Ovary (tissue), 9 donors: ENCODE results near the gene UNC45B. TPM values are rescaled to one million over a fixed set of nuclear protein-coding genes. Genes with fewer than 3 reads are reported as not detected.

Experiments used
- DNase-seq, 5 donors: peaks; one replicate each; pipeline ENCODE4 v3.0.0-alpha.2; 2019 to 2020
- H3K27ac ChIP-seq, 2 donors: fragments of 200-600 bp; one replicate each; pipeline versions ENCODE4 v1.5.1 to v1.8.0; 2019 to 2022
- H3K27me3 ChIP-seq: fragments of 200-600 bp; one replicate; pipeline ENCODE4 v1.8.0; 2022
- H3K36me3 ChIP-seq: fragments of 200-600 bp; sonication (generic); one replicate; pipeline ENCODE4 v1.5.1; 2019
- H3K4me1 ChIP-seq: one replicate; pipeline ENCODE4 v1.8.1; 2013; ENCODE audit warnings: mild to moderate bottlenecking, moderate library complexity; ENCODE audit not compliant: insufficient read depth
- H3K4me3 ChIP-seq: fragments of 200-600 bp; sonication (generic); one replicate; pipeline ENCODE4 v1.5.1; 2017
- H3K9me3 ChIP-seq, 2 donors: fragments of 200-600 bp in 1 of 2; sonication (generic) in 1 of 2; one replicate each; pipeline versions ENCODE4 v1.5.1 to v1.8.1; 2013 to 2019; ENCODE audit warnings: mild to moderate bottlenecking in 1 of 2, moderate library complexity in 1 of 2
- EP300 ChIP-seq: sonication (generic); formaldehyde crosslinking; IDR thresholded peaks from one replicate; pipeline ENCODE4 v1.6.1; 2017; ENCODE audit warnings: antibody characterized with exemption
- POLR2A ChIP-seq: fragments of 450-650 bp; IDR thresholded peaks from one replicate; pipeline ENCODE4 v1.6.1; 2017; ENCODE audit warnings: antibody characterized with exemption, mild to moderate bottlenecking, moderate library complexity
- WGBS, 3 donors: extraction: QIAGEN DNeasy Blood & Tissue Kit in 1 of 3; methylation state at CpG; one replicate each; pipeline versions ENCODE4 v1.1.5 to v1.1.7; 2013 to 2017; 5-methylcytosine and 5-hydroxymethylcytosine counted together
- intact Hi-C, 4 donors: fragments of 100-400 bp; cut with DNase I; formaldehyde crosslinking; loops; one replicate each; pipeline versions ENCODE4 v1.11.0 to v1.15.1; 2022 to 2023
- polyA plus RNA-seq, 2 donors: library from polyadenylated mRNA; stranded (reverse); fragments of 200-250 nt in 1 of 2; fragments of 350-450 nt in 1 of 2; fragmentation: Illumina TruSeq in 1 of 2; extraction: RNeasy Lipid Tissue Mini Kit (QIAGEN cat#74804) in 1 of 2; gene quantifications; one replicate each; pipeline ENCODE4 v1.2.3, GENCODE V29; 2013 to 2014
- total RNA-seq, 7 donors: library from RNA; depleted of rRNA in 2 of 7; stranded (reverse); fragments of >200 nt in 2 of 7; fragmentation: NEBNext Ultra II Directional in 3 of 7; extraction: Animal tissue kit (Norgen Biotek cat#: 25700) in 3 of 7; gene quantifications; one replicate each; pipeline versions ENCODE4 v1.1.0 to v1.2.4, GENCODE V29; 2016 to 2023
- TF ChIP-seq, protein P1 (sequence below), 3 donors: fragments of 450-650 bp in 2 of 3; fragments of 200-600 bp in 1 of 3; IDR thresholded peaks; one replicate each; pipeline versions ENCODE4 v1.5.1 to v1.8.0; 2016 to 2022; ENCODE audit warnings: antibody characterized with exemption in 3 of 3, mild to moderate bottlenecking in 1 of 3
- donor health status: DM: no; HTN: no; CAD: no; lungs with moderate emphysema.
- donor health status: DM: no; HTN: no; CAD: no.
- donor health status: Bipolar disorder and iron deficiency.
- donor health status: DM: yes; HTN: yes; CAD: no.
- donor health status: DM: no; HTN: no; CAD: no.
- donor health status: DM: yes; HTN: yes; CAD: no.

The UNC45B gene
- total and polyA plus RNA-seq, 9 donors = 0.05 to 0.10 (median 0.05) TPM; not detected in 4

DNA sequence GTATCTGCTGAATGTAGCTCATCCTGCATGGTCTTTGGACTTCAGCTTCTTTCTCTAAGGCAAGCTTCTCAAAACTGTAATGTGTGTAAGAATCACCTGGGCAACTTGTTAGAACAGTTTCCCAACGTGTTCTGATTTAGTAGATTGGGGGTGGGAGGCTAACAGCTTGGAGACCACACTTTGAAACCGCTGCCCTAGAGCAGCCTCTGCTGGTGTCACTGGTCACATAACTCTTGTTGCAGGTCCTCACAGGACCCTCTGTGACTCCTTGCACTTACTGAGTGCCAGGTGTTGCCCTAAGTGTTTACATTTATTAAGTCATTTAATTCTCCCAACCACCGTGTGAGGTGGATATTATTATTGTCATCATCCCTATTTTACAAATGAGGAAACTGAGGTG lies 36.7 kb downstream of the UNC45B start:
- H3K9me3 ChIP-seq = no peaks in the 10 kb centered on the region
- H3K4me3 ChIP-seq = no peak overlapping the region
- intact Hi-C loops = no loop called here
- no peaks in the 10 kb centered on the region for H3K36me3 ChIP-seq
- H3K4me1 ChIP-seq = no peaks in the 10 kb centered on the region
- DNase-seq = no peak
- TF ChIP-seq EP300 = no peak
- no peak for TF ChIP-seq POLR2A
- no peak overlapping the region for H3K27ac ChIP-seq
- WGBS, 3 donors = 33 to 57% (median 41%) methylated on average over 3 of the region's 3 CpGs
- no peaks in the 10 kb centered on the region for H3K27me3 ChIP-seq

GRCh38 chr17:35185849-35186248 lies 38.2 kb downstream of the UNC45B start:
- Histone ChIP-seq H3K36me3 (no peaks in the 10 kb centered on the region), H3K4me1 (no peaks in the 10 kb centered on the region), H3K27me3 (no peaks in the 10 kb centered on the region), H3K27ac (no peak overlapping the region), H3K9me3 (no peaks in the 10 kb centered on the region), H3K4me3 (no peak overlapping the region)
- intact Hi-C loops = no loop called here
- 6 to 29% (median 15%) methylated on average over 1 of the region's 1 CpG for WGBS, 3 donors
- no peak for TF ChIP-seq EP300
- no peak for TF ChIP-seq POLR2A
- TF ChIP-seq, protein P1, sequence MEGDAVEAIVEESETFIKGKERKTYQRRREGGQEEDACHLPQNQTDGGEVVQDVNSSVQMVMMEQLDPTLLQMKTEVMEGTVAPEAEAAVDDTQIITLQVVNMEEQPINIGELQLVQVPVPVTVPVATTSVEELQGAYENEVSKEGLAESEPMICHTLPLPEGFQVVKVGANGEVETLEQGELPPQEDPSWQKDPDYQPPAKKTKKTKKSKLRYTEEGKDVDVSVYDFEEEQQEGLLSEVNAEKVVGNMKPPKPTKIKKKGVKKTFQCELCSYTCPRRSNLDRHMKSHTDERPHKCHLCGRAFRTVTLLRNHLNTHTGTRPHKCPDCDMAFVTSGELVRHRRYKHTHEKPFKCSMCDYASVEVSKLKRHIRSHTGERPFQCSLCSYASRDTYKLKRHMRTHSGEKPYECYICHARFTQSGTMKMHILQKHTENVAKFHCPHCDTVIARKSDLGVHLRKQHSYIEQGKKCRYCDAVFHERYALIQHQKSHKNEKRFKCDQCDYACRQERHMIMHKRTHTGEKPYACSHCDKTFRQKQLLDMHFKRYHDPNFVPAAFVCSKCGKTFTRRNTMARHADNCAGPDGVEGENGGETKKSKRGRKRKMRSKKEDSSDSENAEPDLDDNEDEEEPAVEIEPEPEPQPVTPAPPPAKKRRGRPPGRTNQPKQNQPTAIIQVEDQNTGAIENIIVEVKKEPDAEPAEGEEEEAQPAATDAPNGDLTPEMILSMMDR (IDR thresholded peaks at IDR 0.05) = no peak
- no peak for DNase-seq

GRCh38 chr17:35187481-35187880 lies 39.9 kb downstream of the UNC45B start:
- Histone ChIP-seq H3K27me3 (no peaks in the 10 kb centered on the region), H3K4me3 (no peak overlapping the region), H3K4me1 (no peaks in the 10 kb centered on the region), H3K9me3 (no peaks in the 10 kb centered on the region), H3K36me3 (no peaks in the 10 kb centered on the region), H3K27ac (no peak overlapping the region)
- no peak for DNase-seq
- intact Hi-C loops = no loop called here
- 76 to 86% (median 86%) methylated on average over 2 of the region's 2 CpGs for WGBS, 3 donors
- TF ChIP-seq EP300 = no peak
- TF ChIP-seq, protein P1 (IDR thresholded peaks at IDR 0.05) = no peak
- no peak for TF ChIP-seq POLR2A

DNA sequence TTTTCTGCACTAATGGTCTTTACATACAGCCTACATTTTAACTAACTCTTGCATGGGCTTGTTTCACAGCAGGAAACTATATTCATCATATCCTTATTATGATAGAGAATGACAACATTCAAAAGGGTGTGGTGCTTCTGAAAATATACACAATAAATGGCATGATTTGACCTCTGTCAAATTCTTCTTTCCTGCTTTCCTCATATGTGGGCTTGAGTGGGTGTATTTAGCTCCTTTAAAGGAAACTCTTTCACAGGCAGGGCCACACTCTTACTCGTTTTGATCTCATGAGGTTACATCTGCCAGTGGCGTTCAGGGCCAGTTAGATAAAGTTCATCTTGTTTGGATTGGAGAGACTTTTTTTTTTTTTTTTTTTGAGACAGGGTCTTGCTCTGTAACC lies 40.5 kb downstream of the UNC45B start:
- no peaks in the 10 kb centered on the region for H3K27me3 ChIP-seq
- H3K4me3 ChIP-seq = no peak overlapping the region
- no peak for DNase-seq
- 33 to 45% (median 34%) methylated on average over 2 of the region's 2 CpGs for WGBS, 3 donors
- intact Hi-C loops = no loop called here
- no peaks in the 10 kb centered on the region for H3K4me1 ChIP-seq
- TF ChIP-seq, protein P1 (IDR thresholded peaks at IDR 0.05) = no peak
- no peak for TF ChIP-seq EP300
- TF ChIP-seq POLR2A = no peak
- H3K36me3 ChIP-seq = no peaks in the 10 kb centered on the region
- no peaks in the 10 kb centered on the region for H3K9me3 ChIP-seq
- H3K27ac ChIP-seq = no peak overlapping the region

DNA sequence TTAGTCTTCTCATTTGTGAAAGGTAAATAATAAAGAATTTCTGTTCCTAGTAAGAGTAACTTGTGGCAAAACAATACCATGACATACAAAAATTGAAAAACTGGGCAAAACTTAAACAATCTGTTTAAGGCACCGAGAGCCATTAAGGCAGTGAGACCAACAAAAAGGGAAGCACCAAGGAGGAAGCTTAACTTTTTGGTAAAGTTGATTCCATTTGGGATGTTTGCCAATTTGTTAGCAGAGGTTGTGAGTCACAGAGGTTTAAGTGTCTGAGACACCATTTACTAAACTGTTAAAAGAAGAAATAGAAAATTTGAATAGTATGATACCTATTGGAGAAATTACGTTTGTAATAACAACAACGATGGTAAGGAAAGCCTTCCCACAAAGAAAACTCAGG lies 41.7 kb downstream of the UNC45B start:
- TF ChIP-seq, protein P1 (IDR thresholded peaks at IDR 0.05) = no peak
- TF ChIP-seq POLR2A = no peak
- no peak for TF ChIP-seq EP300
- Histone ChIP-seq H3K27ac (no peak overlapping the region), H3K4me1 (no peaks in the 10 kb centered on the region), H3K9me3 (no peaks in the 10 kb centered on the region), H3K4me3 (no peak overlapping the region), H3K27me3 (no peaks in the 10 kb centered on the region), H3K36me3 (no peaks in the 10 kb centered on the region)
- 75 to 78% (median 78%) methylated on average over 3 of the region's 3 CpGs for WGBS, 3 donors
- intact Hi-C loops = no loop called here
- no peak for DNase-seq
